HFFc6 (cell line): ENCODE measurements around the gene IL1RAP. TPM values are rescaled to one million over a fixed set of nuclear protein-coding genes. Genes with fewer than 3 reads are reported as not detected.
A peak's percentile ranks its signal among the peaks of the same experiment; 100 is the strongest.

Experiments used
- DNase-seq: peaks from one replicate; pipeline ENCODE4 v3.0.0-alpha.2; 2018
- H3K27ac Mint-ChIP-seq: 2 replicates; pipeline ENCODE4 v1.8.0; 2020; ENCODE audit warnings: mild to moderate bottlenecking, mixed read lengths
- H3K27me3 Mint-ChIP-seq: 2 replicates; pipeline ENCODE4 v1.8.0; 2021; ENCODE audit warnings: mild to moderate bottlenecking, moderate library complexity, mixed read lengths; ENCODE audit not compliant: insufficient read depth
- H3K36me3 Mint-ChIP-seq: 2 replicates; pipeline ENCODE4 v1.8.0; 2021; ENCODE audit warnings: low read depth, mixed read lengths
- H3K4me1 Mint-ChIP-seq: 2 replicates; pipeline ENCODE4 v1.8.0; 2020; ENCODE audit warnings: low read depth, mixed read lengths
- H3K4me3 Mint-ChIP-seq: 2 replicates; pipeline ENCODE4 v1.8.0; 2020; ENCODE audit warnings: mild to moderate bottlenecking, moderate library complexity, mixed read lengths
- H3K9me3 Mint-ChIP-seq: 2 replicates; pipeline ENCODE4 v1.8.0; 2020; ENCODE audit warnings: mild to moderate bottlenecking, mixed read lengths
- CTCF ChIP-seq: fragments of 200-600 bp; sonication (generic); IDR thresholded peaks from 2 replicates; pipeline ENCODE4 v1.5.0; 2021; ENCODE audit warnings: antibody characterized with exemption, mild to moderate bottlenecking
- total RNA-seq, 6 experiments: library from RNA; stranded (reverse); fragmentation: NEBNext Ultra II Directional; extraction: Animal tissue kit (Norgen Biotek cat#: 25700); gene quantifications; 2 replicates in 1 of 6; 3 replicates in 5 of 6; pipeline ENCODE4 v1.2.3, GENCODE V29; 2021

Gene IL1RAP
- total RNA-seq, 6 experiments from 2014 or later: 3.4 to 6.7 (median 5.3) TPM

- peaks cover 6% of the 10 kb centered on the region; the same call in 1 of the 2 replicates for H3K36me3 Mint-ChIP-seq
- TF ChIP-seq CTCF: no peak
- H3K4me3 Mint-ChIP-seq: no peak overlapping the region
- peaks cover 6% of the 10 kb centered on the region for H3K9me3 Mint-ChIP-seq
- no peak overlapping the region for H3K27ac Mint-ChIP-seq
- no peaks in the 10 kb centered on the region; the same call in 1 of the 2 replicates for H3K27me3 Mint-ChIP-seq
- H3K4me1 Mint-ChIP-seq: peaks cover 31% of the 10 kb centered on the region
- DNase-seq: no peak
Observed at GRCh38 chr3:190562866-190563510, 49.1 kb downstream of the IL1RAP start.

DNA sequence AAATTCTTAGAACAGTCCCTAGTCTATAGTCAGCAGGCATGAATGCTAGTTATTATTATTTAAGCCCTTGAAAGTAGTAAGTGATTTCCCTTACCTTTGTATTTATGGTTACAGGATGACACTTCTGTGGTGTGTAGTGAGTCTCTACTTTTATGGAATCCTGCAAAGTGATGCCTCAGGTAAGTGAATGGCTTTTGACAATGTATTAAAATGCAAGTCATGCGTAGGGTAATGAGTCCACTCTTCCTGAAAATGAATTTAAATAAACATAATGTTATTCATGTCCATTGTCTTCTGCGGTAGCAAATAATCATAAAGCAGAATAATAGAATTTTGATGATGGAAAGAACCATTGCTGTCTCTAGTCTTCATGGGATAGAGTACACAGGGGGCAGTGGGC, 50.3 kb downstream of the IL1RAP start:
- peaks cover 31% of the 10 kb centered on the region for H3K4me1 Mint-ChIP-seq
- no peak for TF ChIP-seq CTCF
- peaks cover 6% of the 10 kb centered on the region; the same call in 1 of the 2 replicates for H3K36me3 Mint-ChIP-seq

DNA sequence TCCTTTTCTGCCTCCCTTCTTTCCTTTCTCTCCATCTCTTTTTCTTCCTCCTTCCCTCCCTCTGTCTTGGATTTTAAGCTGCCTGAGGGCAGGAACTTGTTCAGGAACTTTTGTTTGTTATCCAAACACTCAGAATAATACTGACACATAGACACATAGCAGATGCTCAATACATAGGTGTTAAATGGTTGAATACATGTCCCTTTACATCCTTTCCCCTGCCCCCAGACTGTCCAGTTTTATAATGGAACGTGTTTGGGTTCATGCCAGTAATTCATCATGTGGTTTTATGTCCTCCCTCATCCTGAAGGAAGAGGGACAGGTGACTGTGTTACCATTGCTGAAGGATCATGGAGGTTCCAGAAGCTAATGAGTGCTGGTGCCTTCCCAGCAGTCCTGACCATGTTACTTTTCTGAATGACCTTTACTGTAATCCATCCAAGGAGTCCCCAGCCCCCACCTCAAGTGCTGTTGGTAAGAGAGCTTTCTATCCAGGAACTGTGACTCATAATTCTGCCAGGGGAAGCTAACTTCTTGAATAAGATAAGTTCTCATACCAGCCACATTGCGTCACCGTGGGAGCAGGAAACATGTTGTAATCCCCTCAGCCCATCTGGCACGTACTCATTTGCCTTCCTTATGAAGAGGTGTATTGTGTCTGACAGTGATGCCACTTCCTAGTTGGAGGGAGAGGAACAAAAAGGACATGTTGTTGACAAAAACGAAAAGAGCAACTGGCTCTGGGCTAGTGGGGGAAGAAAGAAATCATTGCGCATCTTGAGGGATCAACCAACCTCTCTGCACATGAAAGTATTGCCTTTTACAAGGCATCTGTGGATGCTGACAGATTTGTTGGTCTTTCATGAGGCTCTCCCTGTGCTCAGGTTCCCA, 52.4 kb downstream of the IL1RAP start:
- H3K4me3 Mint-ChIP-seq: peak overlapping the region; percentile 25
- H3K9me3 Mint-ChIP-seq: peaks cover 6% of the 10 kb centered on the region
- DNase-seq: peak; percentile 99
- H3K27me3 Mint-ChIP-seq: no peaks in the 10 kb centered on the region
- TF ChIP-seq CTCF: no peak
- H3K27ac Mint-ChIP-seq: peak overlapping the region; percentile 79
- peaks cover 6% of the 10 kb centered on the region; the same call in 1 of the 2 replicates for H3K36me3 Mint-ChIP-seq
- H3K4me1 Mint-ChIP-seq: peaks cover 31% of the 10 kb centered on the region

More for the DNA sequence above, 50.3 kb downstream of the IL1RAP start:
- Mint-ChIP-seq H3K9me3 (peaks cover 6% of the 10 kb centered on the region), H3K4me3 (no peak overlapping the region), H3K27ac (no peak overlapping the region), H3K27me3 (no peaks in the 10 kb centered on the region; the same call in 1 of the 2 replicates)
- no peak for DNase-seq

- peaks cover 25% of the 10 kb centered on the region for H3K4me1 Mint-ChIP-seq
- peaks cover 6% of the 10 kb centered on the region; the same call in 1 of the 2 replicates for H3K36me3 Mint-ChIP-seq
- DNase-seq: no peak
- TF ChIP-seq CTCF: no peak
- H3K27ac Mint-ChIP-seq: no peak overlapping the region
- H3K4me3 Mint-ChIP-seq: no peak overlapping the region
- H3K27me3 Mint-ChIP-seq: no peaks in the 10 kb centered on the region
- peaks cover 6% of the 10 kb centered on the region for H3K9me3 Mint-ChIP-seq
Observed at GRCh38 chr3:190568036-190568435, 54.2 kb downstream of the IL1RAP start.

DNA sequence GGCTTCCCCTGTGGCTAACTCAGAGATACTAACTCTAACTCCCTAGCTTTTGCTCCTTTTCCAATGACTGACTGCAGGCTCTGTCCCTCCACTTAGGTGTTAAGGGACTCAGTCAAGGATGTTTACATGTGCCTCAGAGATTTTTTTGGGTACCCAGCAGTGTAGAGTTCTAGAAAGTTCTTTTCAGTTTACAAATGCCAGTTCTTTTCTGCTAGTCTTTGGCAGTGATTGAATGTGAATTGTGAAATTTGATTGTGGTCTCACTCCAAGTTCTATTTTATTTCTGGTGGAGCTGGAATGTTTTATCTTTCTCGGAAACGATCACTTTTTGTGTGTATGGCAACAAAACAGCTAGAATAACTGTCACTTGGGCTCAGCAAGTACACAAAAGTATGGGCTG, 60.6 kb downstream of the IL1RAP start:
- Mint-ChIP-seq H3K27me3 (no peaks in the 10 kb centered on the region), H3K36me3 (no peaks in the 10 kb centered on the region)

More for the DNA sequence above, 60.6 kb downstream of the IL1RAP start:
- no peaks in the 10 kb centered on the region for H3K9me3 Mint-ChIP-seq
- DNase-seq: no peak
- no peak for TF ChIP-seq CTCF
- peaks cover 5% of the 10 kb centered on the region for H3K4me1 Mint-ChIP-seq
- H3K4me3 Mint-ChIP-seq: no peak overlapping the region
- H3K27ac Mint-ChIP-seq: no peak overlapping the region
